AG09319 (cell line): ENCODE measurements around the gene SP3.
"Not testable (repeated sequence)": the region's sequence is repeated elsewhere in the genome, so short reads cannot be mapped to it uniquely, and the experiment has no call there.

Experiments
- DNase-seq: peaks from one replicate; pipeline ENCODE4 v3.0.0-alpha.2; 2010; ENCODE audit warnings: low read depth; ENCODE audit errors: extremely low read depth
- TF ChIP-seq, protein P1 (sequence below): IDR thresholded peaks from 2 replicates; pipeline ENCODE4 v1.5.1; 2011; ENCODE audit warnings: low read depth, mild to moderate bottlenecking, inconsistent platforms, low read length, moderate library complexity

Gene SP3

DNA sequence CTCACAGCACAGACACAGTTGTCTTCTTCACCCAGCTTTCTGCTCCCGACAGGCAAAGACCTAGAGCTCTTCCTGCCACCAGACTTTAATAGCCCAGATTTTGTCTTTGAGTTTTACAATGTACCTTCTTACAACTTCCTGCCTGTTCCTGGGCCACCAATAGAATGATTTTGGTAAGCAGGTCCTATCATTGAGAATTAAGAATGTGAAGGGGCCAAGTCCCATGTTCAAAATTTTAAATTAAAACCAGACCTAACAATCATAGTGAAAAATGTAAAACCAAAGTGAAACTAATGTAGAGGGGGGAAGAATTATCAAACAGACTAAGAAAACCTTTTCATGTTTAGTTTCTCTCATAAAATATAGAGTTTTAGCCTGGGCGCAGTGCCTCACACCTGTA lies 72.8 kb downstream of the SP3 start:
- TF ChIP-seq, protein P1, sequence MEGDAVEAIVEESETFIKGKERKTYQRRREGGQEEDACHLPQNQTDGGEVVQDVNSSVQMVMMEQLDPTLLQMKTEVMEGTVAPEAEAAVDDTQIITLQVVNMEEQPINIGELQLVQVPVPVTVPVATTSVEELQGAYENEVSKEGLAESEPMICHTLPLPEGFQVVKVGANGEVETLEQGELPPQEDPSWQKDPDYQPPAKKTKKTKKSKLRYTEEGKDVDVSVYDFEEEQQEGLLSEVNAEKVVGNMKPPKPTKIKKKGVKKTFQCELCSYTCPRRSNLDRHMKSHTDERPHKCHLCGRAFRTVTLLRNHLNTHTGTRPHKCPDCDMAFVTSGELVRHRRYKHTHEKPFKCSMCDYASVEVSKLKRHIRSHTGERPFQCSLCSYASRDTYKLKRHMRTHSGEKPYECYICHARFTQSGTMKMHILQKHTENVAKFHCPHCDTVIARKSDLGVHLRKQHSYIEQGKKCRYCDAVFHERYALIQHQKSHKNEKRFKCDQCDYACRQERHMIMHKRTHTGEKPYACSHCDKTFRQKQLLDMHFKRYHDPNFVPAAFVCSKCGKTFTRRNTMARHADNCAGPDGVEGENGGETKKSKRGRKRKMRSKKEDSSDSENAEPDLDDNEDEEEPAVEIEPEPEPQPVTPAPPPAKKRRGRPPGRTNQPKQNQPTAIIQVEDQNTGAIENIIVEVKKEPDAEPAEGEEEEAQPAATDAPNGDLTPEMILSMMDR: no peak
- no peak for DNase-seq

GRCh38 chr2:173891315-173892037 lies 73.7 kb downstream of the SP3 start:
- TF ChIP-seq, protein P1: no peak
- no peak for DNase-seq

DNA sequence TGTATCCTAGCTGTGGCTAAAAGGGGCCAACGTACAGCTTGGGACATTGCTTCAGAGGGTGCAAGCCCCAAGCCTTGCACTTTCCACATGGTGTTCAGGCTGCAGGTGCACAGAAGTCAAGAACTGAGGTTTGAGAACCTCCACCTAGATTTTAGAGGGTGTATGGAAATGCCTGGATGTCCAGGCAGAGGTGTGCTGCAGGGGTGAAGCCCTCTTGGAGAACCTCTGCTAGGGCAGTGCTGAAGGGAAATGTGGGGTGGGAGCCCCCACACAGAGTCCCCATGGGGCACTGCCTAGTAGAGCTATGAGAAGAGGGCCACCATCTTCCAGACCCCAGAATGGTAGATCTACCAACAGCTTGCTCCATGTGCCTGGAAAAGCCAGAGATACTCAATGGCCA lies 75.7 kb downstream of the SP3 start:
- not testable (repeated sequence) for DNase-seq

- DNase-seq: no peak
- TF ChIP-seq, protein P1: no peak
Measured at GRCh38 chr2:173886613-173887012, 78.6 kb downstream of the SP3 start.

- DNase-seq: no peak
- TF ChIP-seq, protein P1: peak; percentile 51
Measured at GRCh38 chr2:173884025-173884802, 81.0 kb downstream of the SP3 start.

GRCh38 chr2:173881886-173882285 lies 83.3 kb downstream of the SP3 start:
- no peak for DNase-seq
- TF ChIP-seq, protein P1: no peak

GRCh38 chr2:173881461-173881860 lies 83.7 kb downstream of the SP3 start:
- TF ChIP-seq, protein P1: no peak
- no peak for DNase-seq
